ENCODE measurements around the gene GSG1L. TPM values are rescaled to one million over a fixed set of nuclear protein-coding genes. Genes with fewer than 3 reads are reported as not detected.
A peak's percentile ranks its signal among the peaks of the same experiment; 100 is the strongest.

The GSG1L gene
- total and polyA plus RNA-seq, 2 of the 13 experiments (the other 11 are each of a cell fraction or from before 2014, with no cell fraction given) = not detected

DNA sequence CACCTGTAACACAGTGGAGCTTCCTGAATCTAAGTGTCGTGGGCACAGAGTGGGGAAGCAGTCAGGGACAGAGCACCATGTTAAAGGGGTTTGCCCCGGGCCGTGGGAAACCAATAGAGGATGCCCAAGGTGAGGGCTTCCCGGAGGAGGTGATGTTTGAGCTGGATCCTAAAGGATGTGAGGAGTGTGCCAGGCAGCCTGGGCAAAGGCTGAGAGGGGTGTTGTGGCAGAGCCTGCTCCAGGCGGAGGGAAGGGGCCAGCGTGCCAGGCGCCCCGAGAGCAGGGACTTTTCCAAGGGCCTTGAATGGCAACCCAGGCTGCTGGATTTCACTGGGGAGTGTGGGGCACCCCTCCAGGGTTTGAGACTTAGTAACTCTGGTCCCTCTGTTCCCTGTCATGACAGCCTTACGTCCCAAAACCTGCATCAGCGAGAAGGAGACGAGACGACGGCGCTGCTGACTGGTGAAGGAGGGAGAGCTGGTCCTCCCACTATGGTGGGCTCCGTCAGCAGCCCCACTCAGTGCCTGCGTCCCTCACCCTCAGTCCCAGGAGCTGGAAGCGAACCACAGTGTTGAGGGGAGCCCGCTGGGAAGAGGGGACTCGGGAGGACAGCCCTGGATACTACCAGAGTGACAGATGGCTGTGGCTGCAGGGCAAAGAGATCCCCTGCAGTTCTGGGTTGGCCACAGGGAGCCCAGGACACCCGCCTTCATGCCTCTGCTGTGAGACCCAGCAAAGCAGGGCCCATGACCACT is 285.2 kb downstream of the GSG1L start:
- no peak overlapping the region for H2AFZ ChIP-seq (ENCODE audit: low read length)
- no peak for TF ChIP-seq ZEB1 (IDR thresholded peaks at IDR 0.05; ENCODE audit: insufficient replicate concordance, low read depth)
- no peak for TF ChIP-seq CREB1 (IDR thresholded peaks at IDR 0.05)
- no peak for TF ChIP-seq CREB1 (CRISPR knock-in tag; IDR thresholded peaks at IDR 0.05)
- WGBS (ENCODE audit: low lambda C conversion rate) = 85% methylated on average over 20 of the region's 20 CpGs
- H3K36me3 ChIP-seq (replicated peaks in 1 of 2; ENCODE audit: control insufficient read depth in 1 of 2, insufficient read depth in 2 of 2, low read length in 2 of 2) = no peaks in the 10 kb centered on the region
- in situ Hi-C loops (cut with HindIII; ENCODE audit: extremely low pct_ligation_motif_present, low pct_unique_long_range_greater_than_20kb) (no loop called here), intact Hi-C loops (cut with micrococcal nuclease; ENCODE audit: unreplicated experiment) (no loop called here)
- FAIRE-seq (no peak), ATAC-seq (peak; percentile 8; the same call in 1 of the 3 replicates), DNase-seq (ENCODE audit: low spot score) (no peak)
- 0 out of 2 replicates have a peak, but pooled peaks cover 3% of the 10 kb centered on the region for H4K20me1 ChIP-seq (ENCODE audit: insufficient read depth, low read length)
- BruUV-seq (replicated peaks) = no TSS peak
- H3K9me3 ChIP-seq (ENCODE audit: low read length) = no peaks in the 10 kb centered on the region
- no peaks in the 10 kb centered on the region for H3K27me3 ChIP-seq (ENCODE audit: control insufficient read depth in 1 of 2, insufficient read depth in 2 of 2, low read length in 2 of 2)
- ChIA-PET POLR2A (interaction anchor here (0.6 kb wide), 1 partner anchor 1034 kb away, joined by 3 read pairs; no protein-coding TSS in a partner anchor), CTCF (ENCODE audit: low intra/inter-chr PET ratio, low total read pairs) (no interaction called here)
- H3K4me3 ChIP-seq (replicated peaks in 1 of 3; ENCODE audit: insufficient read depth in 1 of 3, low read depth in 2 of 3, low read length in 3 of 3) = no peak overlapping the region
- no peak overlapping the region for H3K9ac ChIP-seq (ENCODE audit: insufficient read depth, low read depth, low read length)
- H3K4me1 ChIP-seq (ENCODE audit: insufficient read depth, low read length) = no peaks in the 10 kb centered on the region
- no peak overlapping the region for H3K27ac ChIP-seq (ENCODE audit: extremely low read length, insufficient read depth, low read length)
- no peak overlapping the region for H3K4me2 ChIP-seq (ENCODE audit: low read depth, low read length)
- no peaks in the 10 kb centered on the region for H3K79me2 ChIP-seq (ENCODE audit: insufficient read depth, low read length)

DNA sequence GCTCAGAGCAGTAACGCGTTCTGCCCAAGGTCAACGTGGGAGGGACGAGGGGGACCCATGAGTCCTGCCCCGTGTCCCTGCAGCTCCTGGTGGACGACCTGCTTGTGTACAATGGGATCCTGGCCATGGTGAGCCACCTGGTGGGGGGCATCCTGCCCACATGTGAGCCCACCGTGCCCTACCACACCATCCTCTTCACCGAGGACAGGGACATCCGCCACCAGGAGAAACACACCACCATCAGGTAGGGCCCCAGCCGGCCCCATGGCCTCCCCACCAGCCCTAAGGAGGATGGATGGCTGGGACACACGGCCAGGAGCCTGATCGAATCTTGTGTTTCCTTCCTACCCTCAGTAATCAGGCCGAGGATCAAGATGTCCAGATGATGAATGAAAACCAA is 286.0 kb downstream of the GSG1L start:
- Histone ChIP-seq H4K20me1 (ENCODE audit: insufficient read depth, low read length) (0 out of 2 replicates have a peak, but pooled peaks cover 3% of the 10 kb centered on the region), H3K36me3 (replicated peaks in 1 of 2; ENCODE audit: control insufficient read depth in 1 of 2, insufficient read depth in 2 of 2, low read length in 2 of 2) (no peaks in the 10 kb centered on the region), H3K79me2 (ENCODE audit: insufficient read depth, low read length) (no peaks in the 10 kb centered on the region), H3K9ac (ENCODE audit: insufficient read depth, low read depth, low read length) (no peak overlapping the region), H3K9me3 (ENCODE audit: low read length) (no peaks in the 10 kb centered on the region), H3K4me1 (ENCODE audit: insufficient read depth, low read length) (no peaks in the 10 kb centered on the region), H3K4me3 (replicated peaks in 1 of 3; ENCODE audit: insufficient read depth in 1 of 3, low read depth in 2 of 3, low read length in 3 of 3) (no peak overlapping the region), H2AFZ (ENCODE audit: low read length) (no peak overlapping the region), H3K27me3 (ENCODE audit: control insufficient read depth in 1 of 2, insufficient read depth in 2 of 2, low read length in 2 of 2) (no peaks in the 10 kb centered on the region), H3K27ac (ENCODE audit: extremely low read length, insufficient read depth, low read length) (no peak overlapping the region), H3K4me2 (ENCODE audit: low read depth, low read length) (no peak overlapping the region)
- intact Hi-C loops (cut with micrococcal nuclease; ENCODE audit: unreplicated experiment) (no loop called here), in situ Hi-C loops (cut with HindIII; ENCODE audit: extremely low pct_ligation_motif_present, low pct_unique_long_range_greater_than_20kb) (no loop called here)
- ChIA-PET CTCF (ENCODE audit: low intra/inter-chr PET ratio, low total read pairs) (no interaction called here), POLR2A (no interaction called here)
- no peak for ATAC-seq
- no TSS peak for BruUV-seq (replicated peaks)
- DNase-seq (ENCODE audit: low spot score) = no peak
- no peak for FAIRE-seq
- 75% methylated on average over 7 of the region's 13 CpGs for WGBS (ENCODE audit: low lambda C conversion rate)
- TF ChIP-seq SNRNP70 (IDR thresholded peaks at IDR 0.05; ENCODE audit: low read depth, low read length) (no peak), E2F5 (CRISPR knock-in tag; conservative IDR thresholded peaks at IDR 0.05) (no peak), HMGA1 (CRISPR knock-in tag; conservative IDR thresholded peaks at IDR 0.05) (no peak), DNMT1 (CRISPR knock-in tag; IDR thresholded peaks at IDR 0.05) (no peak), NFKBIZ (CRISPR knock-in tag; IDR thresholded peaks at IDR 0.05) (no peak), ZNF17 (CRISPR knock-in tag; IDR thresholded peaks at IDR 0.05) (no peak), ZNF331 (CRISPR knock-in tag; IDR thresholded peaks at IDR 0.05) (no peak), LBX2 (CRISPR knock-in tag; IDR thresholded peaks at IDR 0.05; ENCODE audit: borderline replicate concordance) (no peak), TBX3 (IDR thresholded peaks at IDR 0.05; ENCODE audit: borderline replicate concordance) (no peak), EP300 (IDR thresholded peaks at IDR 0.05; ENCODE audit: low read depth in 2 of 2, low read length in 2 of 2) (no peak), EP300 (CRISPR knock-in tag; IDR thresholded peaks at IDR 0.05; ENCODE audit: borderline replicate concordance) (no peak), SMC3 (IDR thresholded peaks at IDR 0.05; ENCODE audit: low read length) (no peak), ZIK1 (CRISPR knock-in tag; IDR thresholded peaks at IDR 0.05; ENCODE audit: borderline replicate concordance, low read depth) (no peak), NFYC (CRISPR knock-in tag; IDR thresholded peaks at IDR 0.05) (no peak), RFXANK (CRISPR knock-in tag; IDR thresholded peaks at IDR 0.05) (no peak)
- TF ChIP-seq, protein P1, sequence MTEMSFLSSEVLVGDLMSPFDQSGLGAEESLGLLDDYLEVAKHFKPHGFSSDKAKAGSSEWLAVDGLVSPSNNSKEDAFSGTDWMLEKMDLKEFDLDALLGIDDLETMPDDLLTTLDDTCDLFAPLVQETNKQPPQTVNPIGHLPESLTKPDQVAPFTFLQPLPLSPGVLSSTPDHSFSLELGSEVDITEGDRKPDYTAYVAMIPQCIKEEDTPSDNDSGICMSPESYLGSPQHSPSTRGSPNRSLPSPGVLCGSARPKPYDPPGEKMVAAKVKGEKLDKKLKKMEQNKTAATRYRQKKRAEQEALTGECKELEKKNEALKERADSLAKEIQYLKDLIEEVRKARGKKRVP (CRISPR knock-in tag; IDR thresholded peaks at IDR 0.05) = no peak

Data from HepG2 (cell line).